ENCODE data around the gene NEB.

DNA sequence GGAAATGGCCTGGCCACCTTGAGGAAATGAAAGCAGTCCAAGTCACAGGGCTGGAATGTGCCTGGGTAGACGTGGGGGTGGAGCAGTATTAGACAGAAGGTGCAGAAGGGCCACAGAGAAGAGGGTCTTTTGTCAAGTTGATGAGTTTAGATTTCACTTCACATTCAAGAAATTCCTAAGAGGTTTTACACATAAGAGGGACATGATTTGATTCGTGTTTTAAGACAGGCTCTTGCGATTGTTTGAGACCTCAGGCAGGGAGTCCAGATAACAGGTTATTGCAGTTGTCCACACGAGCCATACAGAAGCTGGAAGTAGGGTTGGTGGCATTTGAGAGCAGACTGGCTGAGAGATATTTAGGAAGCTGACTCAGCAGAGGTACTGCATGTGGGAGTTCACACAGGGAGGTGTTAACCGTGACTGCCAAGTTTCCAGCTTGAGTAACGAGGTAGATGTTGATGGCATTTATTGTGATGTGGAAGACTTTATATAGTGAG, 64.6 kb downstream of the NEB start:
- TF ChIP-seq, protein P1, sequence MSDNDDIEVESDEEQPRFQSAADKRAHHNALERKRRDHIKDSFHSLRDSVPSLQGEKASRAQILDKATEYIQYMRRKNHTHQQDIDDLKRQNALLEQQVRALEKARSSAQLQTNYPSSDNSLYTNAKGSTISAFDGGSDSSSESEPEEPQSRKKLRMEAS (IDR thresholded peaks at IDR 0.05) = peak; percentile 59; the same call in 1 of the 2 replicates
- TF ChIP-seq CEBPB (IDR thresholded peaks at IDR 0.05) (no peak), EP300 (IDR thresholded peaks at IDR 0.05; ENCODE audit: borderline replicate concordance) (peak; percentile 41; the same call in 1 of the 2 replicates), EGR1 (IDR thresholded peaks at IDR 0.05) (no peak), RAD21 (IDR thresholded peaks at IDR 0.05; ENCODE audit: low read depth) (no peak), NFIC (IDR thresholded peaks at IDR 0.05) (peak; percentile 37; the same call in 1 of the 2 replicates), TEAD4 (IDR thresholded peaks at IDR 0.05) (peak; percentile 49; the same call in 1 of the 2 replicates), TAF1 (IDR thresholded peaks at IDR 0.05; ENCODE audit: low read depth) (no peak), TCF12 (IDR thresholded peaks at IDR 0.05; ENCODE audit: low read depth) (0 out of 2 replicates have a peak, but pooled peaks have one; percentile 27)
- TF ChIP-seq, protein P2, sequence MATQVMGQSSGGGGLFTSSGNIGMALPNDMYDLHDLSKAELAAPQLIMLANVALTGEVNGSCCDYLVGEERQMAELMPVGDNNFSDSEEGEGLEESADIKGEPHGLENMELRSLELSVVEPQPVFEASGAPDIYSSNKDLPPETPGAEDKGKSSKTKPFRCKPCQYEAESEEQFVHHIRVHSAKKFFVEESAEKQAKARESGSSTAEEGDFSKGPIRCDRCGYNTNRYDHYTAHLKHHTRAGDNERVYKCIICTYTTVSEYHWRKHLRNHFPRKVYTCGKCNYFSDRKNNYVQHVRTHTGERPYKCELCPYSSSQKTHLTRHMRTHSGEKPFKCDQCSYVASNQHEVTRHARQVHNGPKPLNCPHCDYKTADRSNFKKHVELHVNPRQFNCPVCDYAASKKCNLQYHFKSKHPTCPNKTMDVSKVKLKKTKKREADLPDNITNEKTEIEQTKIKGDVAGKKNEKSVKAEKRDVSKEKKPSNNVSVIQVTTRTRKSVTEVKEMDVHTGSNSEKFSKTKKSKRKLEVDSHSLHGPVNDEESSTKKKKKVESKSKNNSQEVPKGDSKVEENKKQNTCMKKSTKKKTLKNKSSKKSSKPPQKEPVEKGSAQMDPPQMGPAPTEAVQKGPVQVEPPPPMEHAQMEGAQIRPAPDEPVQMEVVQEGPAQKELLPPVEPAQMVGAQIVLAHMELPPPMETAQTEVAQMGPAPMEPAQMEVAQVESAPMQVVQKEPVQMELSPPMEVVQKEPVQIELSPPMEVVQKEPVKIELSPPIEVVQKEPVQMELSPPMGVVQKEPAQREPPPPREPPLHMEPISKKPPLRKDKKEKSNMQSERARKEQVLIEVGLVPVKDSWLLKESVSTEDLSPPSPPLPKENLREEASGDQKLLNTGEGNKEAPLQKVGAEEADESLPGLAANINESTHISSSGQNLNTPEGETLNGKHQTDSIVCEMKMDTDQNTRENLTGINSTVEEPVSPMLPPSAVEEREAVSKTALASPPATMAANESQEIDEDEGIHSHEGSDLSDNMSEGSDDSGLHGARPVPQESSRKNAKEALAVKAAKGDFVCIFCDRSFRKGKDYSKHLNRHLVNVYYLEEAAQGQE (IDR thresholded peaks at IDR 0.05; ENCODE audit: low read depth) = no peak

All from Ishikawa (cell line).